Glutamatergic neuron (in vitro differentiated cells): ENCODE results near the gene KIAA0232. TPM values are rescaled to one million over a fixed set of nuclear protein-coding genes. Genes with fewer than 3 reads are reported as not detected.

Experiments used
- DNase-seq: peaks from one replicate; pipeline ENCODE4 v3.0.0; 2022
- H3K27ac Mint-ChIP-seq: one replicate; pipeline ENCODE4 v1.8.0; 2020; ENCODE audit warnings: mild to moderate bottlenecking, mixed read lengths, inconsistent platforms; ENCODE audit not compliant: unreplicated experiment
- H3K27me3 Mint-ChIP-seq: one replicate; pipeline ENCODE4 v1.8.0; 2020; ENCODE audit warnings: mild to moderate bottlenecking, moderate library complexity, mixed read lengths, inconsistent platforms; ENCODE audit not compliant: unreplicated experiment
- H3K36me3 Mint-ChIP-seq: one replicate; pipeline ENCODE4 v1.8.0; 2020; ENCODE audit warnings: mild to moderate bottlenecking, mixed read lengths, inconsistent platforms; ENCODE audit not compliant: unreplicated experiment
- H3K4me1 Mint-ChIP-seq: one replicate; pipeline ENCODE4 v1.8.0; 2020; ENCODE audit warnings: mild to moderate bottlenecking, low read depth, mixed read lengths, inconsistent platforms; ENCODE audit not compliant: unreplicated experiment
- H3K4me3 Mint-ChIP-seq: one replicate; pipeline ENCODE4 v1.8.0; 2020; ENCODE audit warnings: mild to moderate bottlenecking, mixed read lengths, inconsistent platforms; ENCODE audit not compliant: unreplicated experiment
- H3K9me3 Mint-ChIP-seq: one replicate; pipeline ENCODE4 v1.8.0; 2020; ENCODE audit warnings: mild to moderate bottlenecking, moderate library complexity, mixed read lengths, inconsistent platforms; ENCODE audit not compliant: unreplicated experiment
- total RNA-seq: library from RNA; stranded (reverse); fragmentation: NEBNext Ultra II Directional; extraction: Animal tissue kit (Norgen Biotek cat#: 25700); gene quantifications from one replicate; pipeline ENCODE4 v1.2.1, GENCODE V29; 2021; ENCODE audit not compliant: unreplicated experiment
- TF ChIP-seq, protein P1 (sequence below): fragments of 200-600 bp; sonication (generic); IDR thresholded peaks from one replicate; pipeline ENCODE4 v1.5.0; 2021; ENCODE audit not compliant: partially characterized antibody, unreplicated experiment

The KIAA0232 gene
- total RNA-seq, 1 donor from 2014 or later, result 64.4 TPM

DNA sequence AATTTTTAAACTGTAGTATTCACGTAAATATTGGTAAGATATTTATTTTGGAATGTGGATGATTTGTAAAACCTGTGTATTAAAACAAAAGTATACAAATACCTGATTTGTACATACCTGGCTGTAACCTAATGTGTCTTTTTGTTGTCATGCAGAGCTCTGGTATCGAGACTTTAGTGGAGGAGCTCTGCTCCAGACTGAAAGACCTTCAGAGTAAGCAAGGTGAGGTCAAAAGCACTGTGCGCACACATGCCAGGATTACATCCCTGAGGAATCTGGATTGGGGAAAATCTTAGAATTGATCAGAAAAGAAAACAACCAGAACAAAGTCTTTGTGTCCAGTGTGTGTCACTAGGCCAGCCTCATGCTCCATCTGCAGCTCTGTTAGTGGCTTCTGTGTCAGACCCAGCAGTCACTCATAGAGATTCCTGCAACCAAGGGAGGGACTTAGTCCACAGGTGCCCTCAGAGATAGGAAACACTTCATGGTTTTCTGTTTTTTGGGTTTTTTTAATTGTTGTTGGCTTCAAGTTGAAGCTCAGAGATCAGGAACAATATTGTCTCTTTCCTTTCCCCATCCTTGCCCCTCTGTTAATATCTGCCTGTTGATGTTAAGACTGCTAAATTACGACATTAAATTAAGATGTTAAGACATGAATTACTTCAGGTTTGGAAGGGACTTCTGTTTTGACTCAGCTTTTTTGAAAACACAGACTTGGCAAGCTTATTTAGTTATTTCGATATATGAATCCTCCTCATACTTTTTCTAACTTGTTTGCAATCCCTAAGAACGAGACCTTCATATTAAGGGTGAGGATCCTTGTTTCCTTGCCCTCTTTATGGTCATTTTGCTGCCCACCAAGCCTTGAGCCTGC, 74.7 kb downstream of the KIAA0232 start:
- TF ChIP-seq, protein P1, sequence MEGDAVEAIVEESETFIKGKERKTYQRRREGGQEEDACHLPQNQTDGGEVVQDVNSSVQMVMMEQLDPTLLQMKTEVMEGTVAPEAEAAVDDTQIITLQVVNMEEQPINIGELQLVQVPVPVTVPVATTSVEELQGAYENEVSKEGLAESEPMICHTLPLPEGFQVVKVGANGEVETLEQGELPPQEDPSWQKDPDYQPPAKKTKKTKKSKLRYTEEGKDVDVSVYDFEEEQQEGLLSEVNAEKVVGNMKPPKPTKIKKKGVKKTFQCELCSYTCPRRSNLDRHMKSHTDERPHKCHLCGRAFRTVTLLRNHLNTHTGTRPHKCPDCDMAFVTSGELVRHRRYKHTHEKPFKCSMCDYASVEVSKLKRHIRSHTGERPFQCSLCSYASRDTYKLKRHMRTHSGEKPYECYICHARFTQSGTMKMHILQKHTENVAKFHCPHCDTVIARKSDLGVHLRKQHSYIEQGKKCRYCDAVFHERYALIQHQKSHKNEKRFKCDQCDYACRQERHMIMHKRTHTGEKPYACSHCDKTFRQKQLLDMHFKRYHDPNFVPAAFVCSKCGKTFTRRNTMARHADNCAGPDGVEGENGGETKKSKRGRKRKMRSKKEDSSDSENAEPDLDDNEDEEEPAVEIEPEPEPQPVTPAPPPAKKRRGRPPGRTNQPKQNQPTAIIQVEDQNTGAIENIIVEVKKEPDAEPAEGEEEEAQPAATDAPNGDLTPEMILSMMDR, result no peak

DNA sequence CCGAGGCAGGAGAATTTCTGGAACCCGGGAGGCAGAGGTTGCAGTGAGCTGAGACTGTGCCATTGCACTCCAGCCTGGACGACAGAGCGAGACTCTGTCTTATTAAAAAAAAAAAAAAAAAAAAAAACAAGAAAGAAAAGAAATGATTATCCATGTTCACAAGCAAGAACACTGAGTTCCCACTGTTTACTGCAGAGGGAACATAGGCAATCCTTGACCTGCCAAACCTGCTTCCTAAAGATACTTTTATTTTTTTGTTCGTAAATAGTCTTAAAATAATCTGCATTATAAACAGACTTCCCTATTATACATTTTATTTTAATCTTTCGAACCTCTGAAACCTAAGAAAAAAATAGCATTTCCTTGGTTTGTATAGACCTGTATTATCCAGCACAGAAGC, 76.5 kb downstream of the KIAA0232 start:
- Mint-ChIP-seq H3K36me3 (peaks cover 32% of the 10 kb centered on the region), H3K4me1 (peaks cover 22% of the 10 kb centered on the region), H3K27ac (no peak overlapping the region), H3K4me3 (no peak overlapping the region), H3K9me3 (no peaks in the 10 kb centered on the region), H3K27me3 (peaks cover 2% of the 10 kb centered on the region)
- TF ChIP-seq, protein P1, result no peak
- DNase-seq, result no peak

More for the DNA sequence above, 74.7 kb downstream of the KIAA0232 start:
- Mint-ChIP-seq H3K36me3 (peaks cover 15% of the 10 kb centered on the region), H3K27me3 (peaks cover 2% of the 10 kb centered on the region), H3K4me3 (no peak overlapping the region), H3K27ac (peak overlapping the region; percentile 8), H3K4me1 (peaks cover 25% of the 10 kb centered on the region), H3K9me3 (peaks cover 3% of the 10 kb centered on the region)
- no peak for DNase-seq

DNA sequence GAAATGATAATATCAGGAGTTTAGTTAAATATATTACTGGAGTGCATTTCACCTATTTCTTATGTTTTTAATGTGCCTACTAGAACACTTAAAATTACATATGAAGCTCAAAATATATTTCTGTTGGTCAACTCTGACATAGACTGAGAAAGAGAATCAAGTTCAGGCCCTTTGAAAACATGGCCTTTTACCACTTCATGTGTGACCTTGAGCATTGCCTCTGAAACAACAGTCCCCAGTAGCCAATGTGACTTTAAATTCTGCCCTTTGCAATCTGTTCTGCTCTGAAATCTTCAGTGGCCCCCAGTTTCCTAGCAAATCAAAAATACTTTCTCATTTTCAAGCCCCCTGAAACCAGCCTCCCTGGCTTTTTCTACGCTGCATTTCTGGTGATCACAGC, 77.0 kb downstream of the KIAA0232 start:
- no peaks in the 10 kb centered on the region for H3K9me3 Mint-ChIP-seq
- no peak overlapping the region for H3K4me3 Mint-ChIP-seq
- peaks cover 2% of the 10 kb centered on the region for H3K27me3 Mint-ChIP-seq

DNA sequence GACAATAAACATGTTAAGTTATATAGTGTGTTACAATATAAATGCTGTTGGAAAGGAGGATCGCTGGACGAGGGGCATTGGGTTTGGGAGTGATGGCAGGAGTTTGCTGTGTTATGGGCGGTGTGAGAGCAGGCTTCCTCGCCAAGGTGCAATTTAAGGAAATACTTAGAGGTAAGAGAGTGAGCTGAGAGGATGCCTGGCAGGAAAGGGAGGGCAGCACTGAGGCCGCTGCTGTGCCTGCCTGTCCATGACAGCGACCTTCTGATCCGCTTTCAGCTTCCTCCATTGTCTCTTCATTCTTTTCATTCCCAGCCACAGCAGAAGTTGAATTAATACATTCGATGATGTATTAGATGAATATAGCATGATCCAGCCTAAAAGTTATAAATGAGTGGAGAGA, 85.9 kb downstream of the KIAA0232 start:
- Mint-ChIP-seq H3K27ac (no peak overlapping the region), H3K9me3 (peaks cover 8% of the 10 kb centered on the region), H3K4me3 (no peak overlapping the region), H3K36me3 (peaks cover 21% of the 10 kb centered on the region), H3K27me3 (peaks cover 5% of the 10 kb centered on the region), H3K4me1 (peaks cover 26% of the 10 kb centered on the region)
- TF ChIP-seq, protein P1, result no peak
- no peak for DNase-seq

More for the DNA sequence above, 77.0 kb downstream of the KIAA0232 start:
- no peak for DNase-seq
- Mint-ChIP-seq H3K27ac (no peak overlapping the region), H3K36me3 (peaks cover 34% of the 10 kb centered on the region), H3K4me1 (peaks cover 20% of the 10 kb centered on the region)
- TF ChIP-seq, protein P1, result no peak

DNA sequence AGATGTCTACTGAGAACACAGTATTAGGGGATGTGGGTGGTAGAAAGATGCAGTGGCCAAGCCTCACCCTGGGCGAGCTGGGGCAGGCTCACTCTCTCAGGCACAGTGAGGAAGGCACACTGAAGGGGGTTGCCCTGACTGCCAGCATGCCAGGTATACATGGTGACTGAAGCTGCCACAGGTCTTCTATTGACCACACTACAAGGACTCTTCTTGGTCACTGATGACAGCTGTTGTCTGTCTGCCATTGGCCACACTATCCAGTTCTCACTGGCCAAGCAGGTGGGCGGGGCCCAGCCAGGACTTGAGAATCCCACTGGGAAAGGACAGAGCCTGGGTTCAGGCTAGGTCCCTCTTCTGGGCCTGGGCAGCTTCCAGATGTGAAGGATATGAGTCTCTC, 87.4 kb downstream of the KIAA0232 start:
- TF ChIP-seq, protein P1, result no peak
- peaks cover 13% of the 10 kb centered on the region for H3K36me3 Mint-ChIP-seq
- peaks cover 8% of the 10 kb centered on the region for H3K9me3 Mint-ChIP-seq
- no peak overlapping the region for H3K4me3 Mint-ChIP-seq
- peaks cover 26% of the 10 kb centered on the region for H3K4me1 Mint-ChIP-seq
- no peak overlapping the region for H3K27ac Mint-ChIP-seq
- H3K27me3 Mint-ChIP-seq, result peaks cover 5% of the 10 kb centered on the region
- DNase-seq, result peak; percentile 27
